Frontal cortex (tissue), 4 donors: ENCODE measurements around the gene ANKRD45. TPM values are rescaled to one million over a fixed set of nuclear protein-coding genes. Genes with fewer than 3 reads are reported as not detected.
"Not testable (repeated sequence)": the region's sequence is repeated elsewhere in the genome, so short reads cannot be mapped to it uniquely, and the experiment has no call there.

ENCODE experiments used
- DNase-seq, 2 donors: peaks; one replicate each; pipeline ENCODE4 v3.0.0; 2012; ENCODE audit warnings: low spot score in 2 of 2
- FAIRE-seq: peaks from 2 replicates; lab custom pipeline; 2012; peaks lifted over from hg19 to GRCh38; lab: Jason Lieb, UNC
- total RNA-seq: library from RNA; depleted of rRNA; stranded (reverse); fragments of >200 nt; gene quantifications from one replicate; pipeline ENCODE4 v1.2.3, GENCODE V29; 2014
- donor health status: control.
- donor health status: control.
- donor health status: control.

Gene ANKRD45
- total RNA-seq, 1 donor from 2014 or later = 14.7 TPM

DNA sequence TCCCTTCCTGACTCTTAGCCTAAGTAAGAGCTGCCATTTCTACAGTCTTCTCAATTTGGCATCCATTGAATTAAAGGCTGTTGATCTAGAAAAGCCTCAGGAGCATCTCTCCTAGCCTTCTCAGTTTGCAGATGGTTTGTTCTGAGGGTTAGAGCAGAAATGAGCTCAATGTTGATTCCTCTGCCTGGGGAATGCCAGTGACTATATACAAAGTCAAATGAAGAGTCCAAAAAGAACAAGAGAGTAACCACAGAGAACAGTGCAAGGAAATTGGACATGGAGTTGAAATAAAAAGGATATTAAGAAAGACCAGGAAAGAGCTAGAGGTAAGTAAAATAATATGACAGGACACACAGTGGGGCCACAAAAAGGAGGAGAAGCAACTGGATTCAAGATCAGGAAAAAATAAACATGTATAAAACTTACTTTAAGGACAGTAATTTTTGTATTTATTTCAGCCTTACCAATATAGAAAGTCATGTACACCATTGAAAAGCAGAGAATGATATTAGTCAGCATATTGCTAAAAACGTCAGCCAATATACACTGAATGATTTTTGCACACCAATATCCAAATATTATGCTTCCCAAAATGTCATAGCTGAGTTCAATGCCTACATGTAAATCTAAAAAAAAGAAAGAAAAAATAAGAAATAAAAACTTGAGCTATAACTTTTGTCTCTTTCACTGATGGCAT is 88.1 kb downstream of the ANKRD45 start:
- FAIRE-seq (no peak), DNase-seq (no peak)

DNA sequence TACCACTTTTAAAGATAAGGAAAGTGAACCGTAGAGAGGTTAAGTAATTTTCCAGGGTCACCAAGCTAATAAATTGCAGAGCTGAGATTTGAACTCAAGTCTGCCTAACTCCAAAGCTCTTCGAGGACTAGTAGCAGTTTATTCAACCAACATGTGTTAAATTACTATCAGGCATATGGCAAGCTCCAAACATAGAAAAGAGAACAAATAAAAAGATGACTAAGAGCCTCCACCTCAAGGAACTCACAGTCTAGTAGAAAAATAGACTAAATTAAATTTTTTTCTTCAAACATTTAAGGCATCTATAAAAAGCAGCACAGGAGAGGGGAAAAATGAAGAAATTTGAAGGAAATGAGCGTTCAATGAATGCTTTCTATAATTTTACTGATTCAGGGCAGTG is 89.0 kb downstream of the ANKRD45 start:
- no peak for DNase-seq
- no peak for FAIRE-seq

DNA sequence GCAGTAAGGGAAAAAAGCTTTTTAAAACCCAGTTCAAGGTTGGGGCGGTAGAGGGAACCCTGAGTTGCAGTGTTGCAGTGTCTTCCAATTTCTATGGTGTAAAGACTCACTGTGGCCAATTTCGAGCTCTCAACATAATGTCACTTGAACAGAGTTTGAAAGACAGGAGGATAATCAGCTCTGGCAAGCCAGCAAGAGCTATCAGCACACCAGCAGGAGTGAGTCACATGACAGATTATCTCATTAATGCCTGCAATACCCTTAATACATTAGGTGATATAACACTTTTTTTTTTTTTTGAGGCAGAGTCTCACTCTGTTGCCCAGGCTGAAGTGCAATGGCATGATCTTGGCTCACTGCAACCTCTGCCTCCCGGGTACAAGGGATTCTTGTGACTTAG is 89.6 kb downstream of the ANKRD45 start:
- FAIRE-seq (no peak), DNase-seq (no peak)

GRCh38 chr1:173573596-173573995 is 96.1 kb downstream of the ANKRD45 start:
- no peak for DNase-seq
- FAIRE-seq = no peak

DNA sequence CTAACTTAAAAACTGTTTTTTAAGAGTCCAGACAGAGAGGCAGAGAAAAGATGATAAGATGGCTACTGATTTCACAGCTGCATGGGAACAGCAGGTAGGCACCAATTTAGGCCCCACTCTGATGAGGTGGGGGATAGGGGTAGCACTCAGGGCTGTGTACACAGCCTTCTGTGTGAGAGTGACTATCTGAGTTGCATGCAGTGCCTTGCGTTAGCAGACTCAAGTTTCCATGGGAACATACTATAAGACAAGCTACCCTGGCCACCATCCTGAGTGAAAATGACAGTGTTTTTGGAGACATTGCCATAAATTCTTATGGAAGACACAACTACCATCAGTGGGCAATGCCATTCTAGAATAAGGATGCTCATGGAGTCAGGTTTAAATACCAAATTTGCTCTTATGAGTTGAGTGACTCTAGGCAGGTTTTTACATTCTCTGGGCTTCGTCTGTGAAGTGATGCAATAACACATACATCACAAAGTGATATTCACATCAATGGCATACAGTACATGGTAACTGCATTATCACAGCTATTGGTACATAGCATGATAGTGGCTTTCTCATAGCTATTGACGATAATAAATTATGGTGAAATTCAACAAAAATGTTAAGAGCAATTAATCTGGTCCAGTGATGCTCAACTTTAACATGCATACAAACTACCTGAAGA is 97.3 kb downstream of the ANKRD45 start:
- no peak for FAIRE-seq
- DNase-seq = no peak

DNA sequence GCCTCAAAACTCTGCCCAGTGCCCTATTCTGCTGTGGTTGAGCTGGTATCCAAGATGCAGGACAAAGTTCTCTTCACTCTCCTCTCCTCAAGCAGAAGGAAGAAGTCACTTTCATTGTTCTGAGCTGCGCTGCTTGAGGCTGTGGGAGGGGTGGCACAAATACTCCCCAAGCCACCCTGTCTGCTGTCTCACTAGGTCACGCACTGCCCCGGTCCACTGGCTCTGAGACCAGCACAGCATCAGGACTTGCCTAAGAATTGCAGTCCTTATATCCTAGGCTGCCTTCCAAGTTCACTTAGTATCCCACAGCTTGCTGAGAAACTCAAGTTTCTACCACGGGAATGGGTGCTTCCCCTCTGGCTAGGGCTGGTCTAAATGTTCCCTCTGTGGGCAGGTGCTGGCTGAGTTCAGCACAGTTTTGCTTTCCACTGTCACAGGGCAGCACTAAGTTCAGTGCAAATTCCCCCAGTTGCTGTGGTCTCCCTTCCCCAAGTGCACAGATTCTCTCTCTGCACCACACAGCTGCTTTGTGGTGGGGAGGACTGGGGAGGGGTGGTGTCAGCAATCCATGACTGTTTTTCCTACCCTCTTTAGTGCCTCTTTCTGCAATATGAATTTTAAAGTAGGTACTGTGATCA is 99.2 kb downstream of the ANKRD45 start:
- FAIRE-seq (no peak), DNase-seq (no peak)

DNA sequence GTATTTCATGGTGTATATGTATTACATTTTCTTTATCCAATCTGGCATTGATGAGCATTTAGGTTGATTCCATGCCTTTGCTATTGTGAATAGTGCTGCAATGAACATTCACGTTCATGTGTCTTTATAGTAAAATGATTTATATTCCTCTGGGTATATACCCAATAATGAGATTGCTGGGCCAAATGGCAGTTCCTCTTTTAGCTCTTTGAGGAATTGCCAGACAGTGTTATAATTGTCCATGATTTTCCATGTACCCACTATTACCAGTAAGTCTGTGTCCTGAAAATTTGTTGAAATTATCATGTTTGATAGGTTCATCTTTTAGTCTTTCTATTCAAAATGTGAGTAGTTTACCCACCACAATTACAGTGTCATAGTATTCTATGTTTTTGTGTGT is 101.2 kb downstream of the ANKRD45 start:
- DNase-seq = no peak
- no peak for FAIRE-seq

- DNase-seq, FAIRE-seq: not testable (repeated sequence)
These were observed 105.8 kb downstream of the ANKRD45 start for GRCh38 chr1:173563846-173564245.

DNA sequence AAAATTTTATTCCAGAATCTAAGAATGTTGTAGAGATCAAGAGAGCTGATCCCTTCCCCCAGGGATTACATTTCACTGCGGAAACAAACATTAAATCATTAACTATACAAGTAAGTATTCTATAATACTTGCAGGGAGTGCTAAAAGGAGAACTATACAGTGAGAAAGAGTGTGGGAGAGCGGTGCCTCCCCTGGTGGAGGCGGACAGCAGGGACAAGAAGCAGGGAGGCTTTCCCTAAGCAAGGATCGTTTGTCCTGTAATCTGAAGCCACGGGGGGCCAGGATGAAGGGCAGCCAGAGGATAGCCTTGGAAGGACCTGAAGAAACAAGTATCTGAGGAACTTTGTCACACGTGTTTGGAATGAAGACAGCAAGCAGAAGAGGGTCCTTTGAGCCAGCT is 106.8 kb downstream of the ANKRD45 start:
- DNase-seq (no peak), FAIRE-seq (no peak)

DNA sequence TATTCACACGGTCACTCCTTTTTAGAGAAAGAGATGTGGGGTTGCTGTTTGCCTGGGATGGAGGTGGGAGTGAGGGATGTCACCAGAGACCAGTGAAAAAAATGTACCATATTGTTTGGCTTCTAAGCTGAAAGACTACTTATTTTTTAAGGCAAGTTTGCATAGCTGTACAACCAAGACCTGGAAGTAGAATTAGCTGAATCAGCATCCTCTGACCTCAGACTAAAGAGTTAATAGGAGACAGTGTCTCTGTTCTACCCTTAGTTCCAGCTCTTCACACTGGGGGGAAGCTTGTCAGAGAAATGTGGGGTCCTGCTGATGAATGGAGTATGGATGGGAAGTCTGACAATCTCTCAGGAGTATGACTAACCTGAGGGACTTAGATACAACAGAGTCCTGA is 108.4 kb downstream of the ANKRD45 start:
- FAIRE-seq (no peak), DNase-seq (no peak)

DNA sequence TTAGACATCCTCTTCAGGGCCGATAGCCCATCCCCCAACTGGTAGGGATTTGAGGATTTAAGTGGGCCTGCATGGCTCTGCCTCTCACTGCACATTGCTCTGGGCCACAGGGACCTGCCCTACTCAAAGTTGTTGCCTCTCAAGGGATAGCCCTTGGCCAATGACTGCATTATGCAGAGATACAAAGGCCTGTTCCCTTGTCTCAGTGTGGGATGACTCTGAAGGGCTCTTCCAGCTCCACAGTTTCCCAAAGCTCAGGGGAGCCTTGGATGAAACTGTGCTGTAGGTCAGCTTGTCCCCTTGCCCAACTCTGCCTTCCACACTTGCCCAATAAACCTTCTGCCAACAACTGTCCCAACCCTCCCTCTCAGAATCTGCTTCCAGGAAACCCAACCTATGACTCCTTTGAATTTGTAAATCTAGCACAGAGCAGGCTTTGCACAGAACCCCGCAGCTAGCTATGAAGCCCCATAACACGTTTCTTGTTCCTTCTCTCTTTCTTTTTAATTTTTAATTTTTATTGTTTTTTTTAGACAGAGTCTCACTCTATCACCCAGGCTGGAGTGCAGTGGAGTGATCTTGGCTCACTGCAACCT is 109.3 kb downstream of the ANKRD45 start:
- FAIRE-seq (no peak), DNase-seq (no peak)

Other genes starting within 250 kb of the ANKRD45 start
- 27.3 TPM for gene PRDX6, start 192.5 kb downstream of the ANKRD45 start, total RNA-seq
- 3.7 TPM for gene SLC9C2, start 66.8 kb downstream of the ANKRD45 start, total RNA-seq
- gene TEX50, start 34.5 kb downstream of the ANKRD45 start, total RNA-seq = not detected
- 31.0 TPM for gene KLHL20, start 45.1 kb upstream of the ANKRD45 start, total RNA-seq
- 17.1 TPM for gene DARS2, start 154.8 kb upstream of the ANKRD45 start, total RNA-seq
- gene CENPL, start 155.0 kb upstream of the ANKRD45 start, total RNA-seq = 19.6 TPM
- 760 TPM for gene GAS5, start 198.1 kb upstream of the ANKRD45 start, total RNA-seq
- 33.4 TPM for gene ZBTB37, start 198.5 kb upstream of the ANKRD45 start, total RNA-seq
- not detected for gene SERPINC1, start 247.5 kb upstream of the ANKRD45 start, total RNA-seq